ENCODE results near the gene PRM2.

The PRM2 gene

DNA sequence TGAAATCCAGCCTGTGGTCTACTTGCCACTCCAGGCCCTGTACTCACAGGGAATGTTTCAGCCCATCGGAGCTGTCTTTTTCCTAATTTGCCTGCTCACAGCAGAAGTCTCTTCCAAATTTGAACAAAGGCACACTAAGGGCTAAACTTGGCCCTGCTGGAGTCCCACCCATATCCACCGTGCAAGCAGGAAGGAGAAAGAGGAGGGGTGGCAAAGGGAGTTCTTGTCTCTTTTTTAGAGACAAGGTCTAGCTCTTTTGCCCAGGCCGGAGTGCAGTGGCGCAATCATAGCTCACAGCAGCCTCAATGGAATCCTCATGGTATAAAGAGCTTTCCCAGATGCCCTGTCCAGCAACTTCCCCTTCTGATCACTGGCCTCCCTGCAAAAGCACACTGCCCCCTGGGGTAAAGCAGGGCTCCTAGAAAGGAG is 7.6 kb upstream of the PRM2 start:
- DNase-seq: no peak

DNA sequence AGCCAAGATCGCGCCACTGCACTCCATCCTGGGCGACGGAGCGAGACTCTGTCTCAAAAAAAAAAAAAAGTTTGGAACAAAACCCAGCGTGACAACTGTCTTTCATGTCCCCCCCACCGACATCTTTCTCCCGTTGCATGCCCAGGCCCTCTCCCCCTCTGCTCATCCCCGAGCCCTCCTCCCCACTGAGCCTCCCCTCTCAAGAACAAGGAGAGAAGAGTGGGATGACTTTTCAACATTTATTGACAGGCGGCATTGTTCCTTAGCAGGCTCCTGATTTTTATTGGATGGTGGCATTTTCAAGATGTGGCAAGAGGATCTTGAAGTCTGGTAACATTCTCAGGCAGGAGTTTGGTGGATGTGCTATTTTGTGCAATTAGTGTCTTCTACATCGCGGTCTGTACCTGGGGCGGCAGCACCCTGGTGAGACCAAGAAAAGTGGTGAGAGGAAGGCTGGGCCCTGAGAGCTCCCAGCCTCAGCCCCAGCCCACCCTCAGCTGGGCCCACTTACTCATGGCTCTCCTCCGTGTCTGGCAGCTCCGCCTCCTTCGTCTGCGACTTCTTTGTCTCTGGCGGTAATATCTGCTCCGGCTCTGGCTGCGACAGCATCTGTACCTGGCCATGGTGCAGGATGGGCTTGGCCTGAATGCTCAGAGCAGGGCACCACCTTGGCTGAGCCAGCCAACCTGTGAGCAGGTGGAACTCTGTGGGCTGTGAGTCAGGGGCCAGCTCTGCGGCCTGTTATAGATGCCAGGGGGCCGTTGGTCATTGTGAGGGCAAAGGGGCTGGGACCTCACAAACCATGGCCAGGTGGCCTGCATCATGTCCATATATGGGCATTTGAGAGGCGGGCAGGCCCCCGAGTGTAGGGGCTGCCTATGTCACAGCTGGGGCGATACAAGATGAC is 4.6 kb upstream of the PRM2 start, which contains the start of gene PRM1:
Gene PRM1 (minus strand): TSS at position 715 of the 907 bp plus-strand sequence. CDS start 92 bp downstream, at position 623.
- no peak for DNase-seq

DNA sequence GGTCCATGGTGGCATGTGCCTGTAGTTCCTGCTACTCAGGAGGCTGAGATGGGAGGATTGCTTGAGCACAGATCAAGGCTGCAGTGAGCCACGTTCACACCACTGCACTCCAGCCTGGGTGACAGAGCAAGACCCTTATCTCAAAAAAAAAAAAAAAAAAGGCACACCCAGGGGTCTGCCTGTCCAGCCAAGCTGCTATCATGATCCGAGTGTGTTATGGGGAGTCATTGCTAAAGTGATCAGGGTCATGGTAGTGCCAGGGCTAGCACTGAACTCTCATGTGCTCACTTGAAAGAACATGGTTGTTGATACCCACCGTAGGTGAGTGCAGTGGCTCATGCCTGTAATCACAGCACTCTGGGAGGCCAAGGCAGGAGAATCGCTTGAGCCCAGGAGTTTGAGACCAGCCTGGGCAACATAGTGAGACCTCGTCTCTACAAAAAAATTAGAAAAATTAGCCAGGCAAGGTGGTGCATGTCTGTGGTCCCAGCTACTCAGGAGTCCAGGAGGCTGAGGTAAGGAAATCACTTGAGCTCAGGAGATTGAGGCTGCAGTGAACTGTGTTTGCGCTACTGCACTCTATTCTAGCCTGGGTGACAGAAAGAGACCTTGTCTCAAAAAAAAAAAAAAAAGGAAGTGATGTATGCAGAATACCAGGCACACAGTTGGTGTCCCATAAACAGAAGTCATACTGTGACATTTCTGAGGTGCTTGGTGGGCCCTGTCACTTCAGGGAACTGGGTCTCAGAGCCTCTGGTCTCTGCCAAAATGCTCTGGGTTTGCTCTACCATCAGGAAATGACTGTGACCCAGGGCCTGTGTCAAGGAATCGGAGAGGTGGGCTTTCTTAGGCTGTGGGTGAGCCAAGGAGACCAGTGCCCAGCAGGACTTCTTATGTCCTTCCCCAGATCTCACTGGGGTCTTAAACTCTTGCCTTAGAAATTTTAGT is 2.7 kb upstream of the PRM2 start:
- no peak for DNase-seq

DNA sequence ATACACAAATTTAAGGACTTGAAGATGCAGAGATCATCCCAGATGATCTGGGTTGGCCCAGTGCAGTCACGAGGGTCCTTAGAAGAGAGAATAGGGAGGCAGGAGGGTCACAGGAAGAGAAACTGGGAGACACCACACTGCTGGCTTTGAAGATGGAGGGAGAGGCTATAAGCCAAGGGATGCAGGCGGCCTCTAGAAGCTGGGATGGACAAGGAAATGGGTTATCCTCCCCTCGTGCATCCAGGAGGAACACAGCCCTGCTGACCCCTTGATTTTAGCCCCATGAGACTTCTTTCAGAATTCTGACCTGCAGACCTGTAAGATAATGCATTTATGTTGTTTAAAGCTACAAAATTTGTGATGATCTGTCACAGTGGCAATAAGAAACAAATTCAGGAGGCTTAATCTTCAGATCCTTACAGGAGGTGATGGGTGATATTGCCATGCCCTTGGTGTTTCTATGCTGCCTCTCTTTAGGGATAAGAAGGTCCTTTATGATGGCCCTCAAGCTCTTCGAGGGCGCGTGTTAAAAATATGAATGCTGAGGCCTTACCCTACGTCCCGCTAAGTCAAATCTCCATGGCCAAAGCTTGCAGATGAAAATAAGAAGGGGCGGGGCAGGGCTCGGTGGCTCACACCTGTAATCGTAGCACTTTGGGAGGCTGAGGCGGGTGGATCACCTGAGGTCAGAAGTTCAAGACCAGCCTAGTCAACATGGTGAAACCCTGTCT is 1.5 kb upstream of the PRM2 start:
- DNase-seq: no peak

DNA sequence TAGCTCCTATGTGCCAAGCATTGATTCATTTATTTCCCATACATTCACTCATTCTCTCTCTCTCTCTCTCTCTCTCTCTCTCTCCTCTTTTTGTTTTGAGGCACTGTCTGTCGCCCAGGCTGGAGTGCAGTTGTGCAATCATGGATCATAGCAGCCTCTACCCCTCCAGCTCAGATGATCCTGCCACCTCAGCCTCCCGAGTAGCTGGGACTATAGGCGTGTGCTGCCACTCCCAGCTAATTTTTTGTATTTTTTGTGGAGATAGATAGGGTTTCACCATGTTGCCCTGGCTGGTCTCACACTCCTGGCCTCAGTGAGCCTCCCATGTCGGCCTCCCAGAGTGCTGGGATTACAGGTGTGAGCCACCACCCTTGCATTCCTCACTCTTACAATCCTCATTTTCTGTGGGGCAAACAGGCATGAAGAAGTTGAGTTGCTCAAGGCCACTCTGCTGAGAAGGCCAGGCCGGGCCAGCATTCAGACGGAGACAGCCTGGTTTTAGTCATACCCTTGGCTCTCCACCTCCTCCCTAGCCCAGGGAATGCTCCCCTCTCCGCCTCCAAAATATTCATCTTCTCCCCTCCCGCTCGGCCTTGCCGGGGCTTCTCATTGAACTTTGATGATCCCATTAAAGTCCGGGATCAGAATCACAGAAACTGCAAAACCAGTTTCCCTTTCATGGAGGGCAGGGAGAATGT is 765 bp upstream of the PRM2 start:
- DNase-seq: no peak

DNA sequence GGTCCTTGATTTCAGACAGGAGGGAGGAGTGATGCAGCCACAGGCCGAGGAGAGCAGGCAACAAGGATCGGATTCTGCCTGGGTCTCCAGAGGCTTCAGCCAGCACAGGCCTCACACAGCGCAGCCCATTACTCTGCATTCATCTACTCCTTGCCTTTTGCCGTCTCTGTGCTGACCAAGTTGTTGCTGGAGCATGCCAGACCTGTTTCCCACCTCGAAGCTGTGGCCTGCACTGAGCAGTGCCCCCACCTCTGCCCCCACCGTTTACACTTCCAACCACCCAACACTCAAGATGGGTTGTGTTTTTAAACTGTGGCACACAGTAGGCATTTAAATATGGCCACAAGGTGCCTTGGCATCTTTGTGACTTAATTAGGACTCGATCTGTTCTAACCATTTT is 1.3 kb downstream of the PRM2 start:
- no peak for DNase-seq

DNA sequence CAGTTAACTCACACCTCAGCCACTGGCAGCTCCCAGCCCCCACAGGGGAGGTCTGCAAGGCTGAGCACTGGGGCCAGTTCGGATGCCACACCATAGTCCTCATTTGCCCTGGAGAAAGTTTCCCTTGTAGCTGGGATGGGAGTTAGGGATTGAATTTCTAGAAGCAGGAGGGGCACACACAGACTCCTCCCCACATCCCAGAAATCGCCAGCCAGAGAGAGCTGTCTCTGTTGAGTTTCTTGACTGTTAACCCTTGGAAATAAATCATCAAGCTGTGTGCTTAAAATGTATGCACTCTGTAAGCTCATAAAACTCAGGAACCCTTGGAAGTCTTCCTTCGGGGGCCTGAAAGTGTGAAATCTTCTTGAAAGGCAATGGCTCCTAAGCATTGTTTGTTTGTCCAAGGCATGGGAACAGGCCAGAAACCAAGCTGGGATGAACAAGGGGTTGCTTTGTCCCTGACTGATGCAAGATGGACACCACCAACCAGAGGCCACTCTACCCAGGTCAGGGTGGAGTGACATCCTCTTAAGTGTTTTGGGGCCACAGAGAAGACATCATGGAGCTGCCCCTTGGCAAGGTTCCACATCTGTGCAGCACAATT is 2.5 kb downstream of the PRM2 start:
- DNase-seq: no peak

DNA sequence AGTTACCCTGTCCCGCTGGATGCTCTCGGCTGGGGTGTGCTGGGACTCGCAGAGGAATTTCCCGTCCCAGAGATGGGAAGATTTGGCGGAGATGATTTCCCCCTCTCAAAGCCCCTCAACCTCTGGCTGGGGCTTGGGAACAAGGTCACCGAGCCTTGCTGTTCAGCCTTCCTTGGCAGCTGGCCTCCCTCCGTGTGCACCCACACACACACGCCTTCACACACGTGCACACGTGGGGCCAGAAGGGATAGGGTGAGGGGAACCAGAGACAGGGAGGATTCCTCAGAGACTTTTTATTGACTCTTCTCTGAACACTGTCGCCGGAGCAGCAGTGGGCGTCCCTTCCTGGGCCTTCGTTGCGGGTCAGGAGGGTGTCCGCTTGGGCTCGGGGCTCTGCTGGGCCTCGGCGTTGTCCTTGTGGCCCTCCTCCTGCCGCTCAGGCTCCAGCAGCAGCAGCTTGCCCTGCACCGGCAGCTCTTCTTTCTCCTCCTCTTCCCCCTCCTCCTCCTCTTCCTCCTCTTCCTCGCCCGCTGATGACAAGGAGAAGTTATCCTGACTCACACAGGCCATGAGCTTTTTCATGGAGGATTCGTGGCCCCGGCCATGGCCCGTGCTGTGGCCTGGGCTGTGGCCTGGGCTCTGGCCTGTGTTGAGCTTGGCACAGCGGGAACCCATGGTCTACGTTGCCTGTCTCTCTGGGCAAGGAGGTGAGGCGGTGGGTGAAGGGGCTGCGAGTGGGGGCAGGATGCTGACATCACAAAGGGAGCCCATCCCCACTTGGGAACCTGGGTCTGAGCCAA is 3.2 kb downstream of the PRM2 start, which contains the start of gene PRM3:
Gene PRM3 (minus strand): TSS at position 709 of the 800 bp plus-strand sequence. CDS start 34 bp downstream, at position 675.
- no peak for DNase-seq

DNA sequence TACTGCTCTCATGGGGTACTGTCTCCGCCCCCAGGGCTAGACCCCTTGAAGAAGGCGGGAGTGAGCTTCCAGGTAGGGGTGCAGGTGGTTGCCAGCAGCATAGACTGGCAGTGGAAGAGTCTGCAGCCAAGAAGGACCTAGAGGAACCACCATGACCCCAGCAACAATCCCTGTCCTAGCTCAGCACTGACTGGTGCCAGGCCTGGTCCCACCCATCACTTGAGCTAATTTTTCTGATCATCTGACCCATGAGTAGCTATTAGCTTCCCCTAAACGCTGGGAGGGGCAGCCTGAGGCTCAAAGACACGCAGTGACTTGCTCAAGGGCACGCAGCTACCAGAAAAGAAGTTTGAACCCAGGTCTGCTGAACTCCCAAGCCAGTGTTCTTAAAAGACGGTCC is 3.8 kb downstream of the PRM2 start:
- DNase-seq: no peak

DNA sequence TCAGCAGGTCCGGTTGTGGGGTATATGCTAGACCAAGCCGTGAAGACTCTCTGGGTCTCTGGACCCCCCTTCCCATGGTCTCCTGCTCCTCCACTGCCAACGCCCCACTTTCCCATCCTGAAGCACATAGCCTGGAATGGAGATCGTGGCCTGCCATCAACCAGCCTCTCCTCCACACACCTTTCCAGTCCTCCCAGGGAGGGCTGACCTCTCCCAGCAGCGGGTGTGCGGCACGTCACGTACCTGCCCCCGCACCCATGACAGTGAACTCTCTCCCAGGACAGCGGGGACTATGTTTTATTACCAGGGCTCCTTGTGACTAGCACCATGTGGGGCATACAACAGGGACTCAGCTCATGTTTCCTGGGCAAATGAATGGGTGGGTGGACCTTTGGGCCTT is 4.7 kb downstream of the PRM2 start:
- DNase-seq: no peak

DNA sequence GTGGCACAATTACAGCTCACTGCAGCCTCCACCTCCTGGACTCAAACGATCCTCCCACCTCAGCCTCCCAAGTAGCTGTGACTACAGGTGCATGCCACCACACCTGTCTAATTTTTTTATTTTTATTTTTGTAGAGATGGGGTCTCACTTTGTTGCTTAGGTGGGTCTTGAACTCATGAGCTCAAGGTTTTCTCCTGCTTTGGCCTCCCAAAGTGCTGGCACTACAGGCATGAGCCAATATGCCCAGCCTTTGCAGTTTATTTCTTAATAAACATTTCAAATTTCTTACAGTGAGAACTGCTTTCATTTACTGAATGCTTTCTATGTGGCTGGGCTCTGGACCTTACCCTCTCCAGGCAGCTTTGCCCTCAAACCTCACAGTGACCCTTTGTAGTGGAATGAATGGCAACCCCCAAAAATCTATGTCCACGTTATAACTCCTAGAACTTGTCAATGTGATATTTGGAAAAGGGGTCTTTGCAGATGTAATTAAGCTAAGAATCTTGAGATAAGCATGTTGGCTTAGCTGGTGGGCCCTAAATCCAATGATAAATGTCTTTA is 5.6 kb downstream of the PRM2 start:
- no peak for DNase-seq

DNA sequence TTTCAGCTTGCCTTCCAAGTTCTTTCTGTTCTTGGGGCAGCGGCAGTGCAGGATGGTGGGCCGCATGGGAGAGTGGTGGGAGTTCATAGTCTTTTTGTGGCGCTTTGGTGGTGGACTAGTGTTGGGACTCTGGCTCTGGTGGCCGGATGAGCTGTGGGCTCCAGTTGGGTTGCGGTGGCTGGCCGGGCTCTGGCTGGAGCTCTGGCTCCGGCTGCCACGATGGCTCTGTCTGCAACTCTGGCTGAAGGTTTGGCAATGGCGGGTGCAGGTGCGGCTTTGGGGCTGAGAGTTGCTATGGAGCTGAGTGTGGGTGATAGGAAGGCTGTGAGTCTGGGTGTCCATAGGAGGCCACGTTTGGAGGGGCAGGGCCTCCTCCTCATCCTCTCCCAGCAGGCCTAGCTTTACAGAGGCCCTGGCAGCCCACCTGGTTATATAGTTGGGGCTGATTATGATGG is 7.3 kb downstream of the PRM2 start, which contains the start of gene TNP2:
Gene TNP2 (minus strand): TSS at position 405 of the 455 bp plus-strand sequence. CDS start 63 bp downstream, at position 342.
- DNase-seq: no peak

DNA sequence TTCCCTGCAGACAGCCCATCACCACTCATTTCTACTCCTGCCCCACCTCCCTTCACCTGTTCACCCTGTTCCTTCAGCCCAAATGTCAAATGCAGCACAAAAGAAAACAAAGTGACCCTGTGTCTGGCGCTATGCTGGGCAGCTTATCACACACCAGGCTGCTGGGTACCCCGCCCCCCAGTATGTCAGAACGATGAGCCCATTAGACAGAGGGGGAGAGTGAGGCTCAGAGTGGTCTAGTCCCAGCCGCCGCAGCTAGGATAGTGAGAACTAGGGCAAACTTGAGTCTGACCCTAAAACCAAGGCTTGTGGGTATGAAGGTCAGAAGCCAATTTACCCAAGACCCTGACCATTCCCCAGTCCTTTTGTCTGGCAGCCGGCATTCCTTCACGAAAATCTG is 11.2 kb downstream of the PRM2 start:
- no peak for DNase-seq

DNA sequence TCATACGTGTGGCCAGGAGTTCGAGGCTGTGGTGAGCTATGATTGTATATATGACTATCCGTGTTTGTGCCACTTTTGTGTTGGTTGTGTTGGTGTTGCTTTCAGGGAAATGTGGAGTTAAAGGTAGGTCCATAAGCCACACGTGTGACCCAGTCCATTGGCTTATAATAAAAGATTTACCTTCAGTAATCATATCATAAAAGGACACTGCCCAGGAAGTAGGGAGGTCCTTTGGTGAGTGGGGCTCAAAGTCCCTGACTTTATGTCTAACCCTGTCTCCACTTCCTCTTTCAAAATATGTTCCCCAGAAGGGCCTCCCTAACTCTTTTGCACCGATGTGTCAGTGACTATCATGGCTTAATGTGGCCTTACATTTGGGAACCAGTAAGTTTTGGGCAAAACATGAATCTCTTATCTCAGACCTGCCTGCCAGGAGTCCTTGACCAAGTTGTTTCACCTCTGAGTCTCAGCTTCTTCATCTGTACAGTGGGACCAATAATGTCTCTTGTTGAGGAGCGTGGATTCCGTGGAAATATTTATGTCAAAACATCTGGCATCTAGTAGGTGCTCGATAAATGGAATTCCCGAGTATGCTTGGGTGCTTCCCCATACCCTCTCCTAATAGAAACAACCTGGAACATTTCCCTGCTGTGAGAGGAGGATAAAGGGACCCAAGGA is 12.0 kb downstream of the PRM2 start:
- DNase-seq: no peak

DNA sequence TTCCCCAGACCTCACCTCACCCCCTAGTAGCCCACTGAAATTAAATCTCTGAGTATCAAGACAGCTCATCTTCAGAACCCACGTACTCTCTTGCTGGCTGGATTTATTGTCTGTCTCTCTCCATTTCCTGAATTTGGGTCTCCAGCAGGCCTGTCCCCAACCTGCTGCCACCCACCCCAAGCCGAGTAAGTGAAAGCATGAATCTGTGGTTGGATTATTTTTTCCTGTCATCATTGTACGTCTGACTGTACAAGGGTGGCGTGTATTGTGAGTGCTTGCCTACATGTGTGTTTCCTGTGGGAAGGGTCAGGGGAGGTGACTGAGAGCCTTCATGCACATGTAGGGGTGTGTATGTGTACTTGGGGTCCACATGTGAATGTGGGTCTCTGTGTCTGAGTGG is 12.5 kb downstream of the PRM2 start:
- no peak for DNase-seq

DNA sequence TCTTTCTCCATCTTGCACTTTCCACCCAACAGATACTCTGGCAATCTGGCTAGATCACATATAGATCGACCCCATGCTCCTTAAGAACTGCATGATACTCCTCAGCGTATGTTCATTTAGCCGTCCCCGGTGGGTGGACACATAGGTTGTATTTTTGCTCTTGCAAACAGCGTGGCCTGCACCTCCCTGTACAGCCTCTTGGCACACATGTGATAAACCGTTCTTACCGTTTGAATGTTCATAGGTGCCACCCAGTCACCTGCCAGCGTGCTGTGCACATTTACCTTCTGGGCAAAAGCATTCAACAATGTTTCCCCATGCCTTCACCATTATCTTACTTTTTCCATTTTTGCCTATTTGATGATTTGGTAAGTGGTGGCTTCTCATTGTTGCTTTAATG is 13.4 kb downstream of the PRM2 start:
- no peak for DNase-seq

DNA sequence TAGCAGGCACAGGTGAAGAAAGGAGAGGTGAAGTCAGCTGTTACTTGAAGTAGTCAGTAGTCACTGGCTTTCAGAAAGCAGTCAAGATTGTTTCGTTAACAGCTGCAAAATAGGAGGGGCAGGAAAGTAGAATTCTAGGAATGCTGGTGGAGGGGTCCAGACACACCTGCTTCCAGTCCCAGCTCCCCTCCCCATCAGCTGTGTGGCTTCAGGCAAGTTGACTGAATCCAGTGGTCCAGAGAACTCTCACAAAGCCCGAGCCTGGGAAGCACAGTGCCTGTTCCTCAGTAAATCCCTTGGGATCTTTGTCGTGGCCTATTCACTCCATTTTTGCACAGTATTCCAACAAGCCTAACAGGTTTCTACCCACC is 15.7 kb downstream of the PRM2 start:
- DNase-seq: no peak

DNA sequence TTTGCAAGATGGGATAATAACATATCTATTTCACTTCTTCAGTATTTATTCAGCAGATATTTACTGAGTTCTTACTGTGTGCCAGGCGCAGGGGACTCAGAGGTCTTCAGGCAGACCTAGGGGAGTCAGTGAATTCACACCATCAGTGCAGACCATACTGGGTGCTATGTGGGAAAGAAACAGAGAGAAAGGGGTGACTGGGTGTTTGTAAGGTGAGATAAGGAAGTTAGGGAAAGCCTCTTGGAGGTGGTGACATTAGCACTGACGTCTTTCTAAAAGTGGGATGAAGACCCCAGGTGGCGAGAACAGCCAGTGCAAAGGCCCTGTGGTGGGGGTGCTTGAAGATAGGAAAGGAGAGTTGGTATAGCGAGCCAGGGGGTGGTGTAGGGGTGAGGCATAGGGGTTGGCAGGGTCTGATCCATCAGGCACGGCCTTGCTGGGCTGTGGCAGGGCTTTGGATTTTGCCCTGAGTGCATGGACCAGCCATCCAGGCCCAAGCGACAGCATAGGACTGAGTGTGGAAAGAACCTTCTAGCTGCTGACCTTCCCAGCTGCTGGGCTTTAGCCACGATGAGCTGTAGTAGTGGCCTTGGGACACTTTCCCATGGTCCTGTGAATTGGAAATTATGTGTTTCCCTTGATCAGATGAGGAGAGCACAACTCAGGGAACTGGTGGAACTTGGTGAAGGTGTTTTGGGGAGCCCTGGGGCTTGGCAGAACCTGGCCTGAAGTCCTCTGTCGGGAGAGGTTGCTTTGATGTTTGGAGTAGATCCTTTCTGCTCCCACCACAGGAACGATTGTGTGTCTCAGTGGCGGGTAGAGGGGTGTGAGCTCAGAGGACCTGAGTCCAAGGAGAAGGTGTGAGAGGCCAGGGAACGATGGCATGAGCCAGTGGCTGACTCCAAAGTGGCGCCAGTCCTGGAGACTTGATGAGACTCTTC is 16.4 kb downstream of the PRM2 start:
- DNase-seq: no peak

Data from NCI-H1436 treated with DMSO at 0.1 percent for 48 hours (cell line).